HG02885 (cell line): ENCODE measurements around the gene SLC10A7.

Experiments used
- ATAC-seq: cut with Tn5 transposase; IDR thresholded peaks from one replicate; pipeline ENCODE4 v1.9.1; 2021; ENCODE audit warnings: mild to moderate bottlenecking; ENCODE audit not compliant: unreplicated experiment, poor library complexity

Gene SLC10A7

DNA sequence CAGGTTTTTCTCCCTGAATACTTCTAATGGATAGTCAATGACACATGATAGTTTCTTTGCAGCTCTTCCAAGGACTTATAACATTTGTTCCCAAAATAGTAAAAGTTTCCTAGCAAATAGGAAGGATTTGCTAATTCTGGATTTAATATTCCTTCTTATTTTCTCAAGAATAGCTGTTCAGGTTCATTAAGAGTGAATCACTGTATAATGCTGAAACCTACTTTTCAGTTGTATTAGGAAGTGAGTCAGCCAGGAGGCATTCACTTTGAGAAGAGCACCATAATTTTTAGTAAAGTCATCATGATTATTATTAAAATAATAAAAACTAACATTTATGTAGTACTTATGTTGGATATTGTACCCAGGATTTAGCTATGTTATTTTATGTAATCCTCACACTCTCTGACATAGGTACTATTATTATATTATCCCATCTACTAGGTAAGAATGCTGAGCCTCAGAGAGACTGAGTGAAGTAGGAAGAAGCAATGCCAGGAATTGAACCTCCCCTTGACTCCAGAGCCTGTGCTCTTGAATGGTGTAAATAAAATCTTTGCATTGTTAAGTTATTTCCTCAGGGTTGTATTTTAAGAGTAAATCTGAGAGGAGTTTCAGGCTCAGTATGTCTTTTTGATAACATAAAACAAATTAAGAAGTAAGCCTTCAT is 192.6 kb downstream of the SLC10A7 start:
- ATAC-seq = no peak

GRCh38 chr4:146327859-146328650 is 193.7 kb downstream of the SLC10A7 start:
- no peak for ATAC-seq

DNA sequence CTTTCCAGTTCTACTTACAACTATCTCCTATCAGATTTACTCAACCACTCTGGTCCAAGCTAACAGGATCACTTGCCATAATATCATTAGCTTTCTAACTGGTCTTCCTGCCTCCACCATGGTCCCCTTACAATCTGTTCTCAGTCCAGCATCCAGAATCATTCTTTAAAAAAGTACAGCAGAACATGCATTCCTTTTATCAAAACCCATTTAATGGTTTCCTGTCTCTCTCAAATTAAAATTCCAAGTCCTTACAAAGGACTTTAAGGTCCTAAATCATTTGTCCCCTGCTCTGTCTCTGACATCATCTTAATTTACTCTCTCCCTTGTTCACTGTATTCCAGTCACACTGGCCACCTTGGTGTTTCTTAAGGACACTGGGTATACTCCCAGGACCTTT is 202.8 kb downstream of the SLC10A7 start:
- no peak for ATAC-seq

GRCh38 chr4:146317783-146318182 is 204.0 kb downstream of the SLC10A7 start:
- ATAC-seq = no peak

- no peak for ATAC-seq
Observed at GRCh38 chr4:146315184-146315583, 206.6 kb downstream of the SLC10A7 start.

- no peak for ATAC-seq
Observed at GRCh38 chr4:146311238-146311970, 210.3 kb downstream of the SLC10A7 start.

- ATAC-seq = peak; percentile 88
Observed at GRCh38 chr4:146310319-146311021, 211.3 kb downstream of the SLC10A7 start.

- ATAC-seq = no peak
Observed at GRCh38 chr4:146308951-146309350, 212.8 kb downstream of the SLC10A7 start.

GRCh38 chr4:146302822-146303221 is 218.9 kb downstream of the SLC10A7 start:
- ATAC-seq = no peak

DNA sequence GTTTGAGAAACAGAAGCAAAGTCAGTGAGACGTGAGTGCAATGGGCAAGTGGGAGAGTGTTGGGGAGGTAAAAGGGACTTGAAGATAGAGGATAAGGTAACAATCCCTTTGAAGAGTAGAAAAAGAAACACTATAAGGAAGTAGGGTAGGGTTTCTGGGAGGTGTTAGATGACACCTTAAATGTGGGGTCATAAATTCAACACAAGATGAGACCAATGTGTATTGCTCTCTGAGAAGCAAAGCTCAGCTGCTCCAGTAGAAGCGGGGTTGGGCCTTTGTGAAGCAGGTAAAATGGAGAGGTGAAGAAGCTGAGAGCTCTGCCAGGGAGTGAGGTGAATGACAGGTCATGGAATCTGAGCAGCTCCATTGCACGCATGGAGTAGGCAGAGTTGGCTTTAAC is 222.1 kb downstream of the SLC10A7 start:
- ATAC-seq = no peak

DNA sequence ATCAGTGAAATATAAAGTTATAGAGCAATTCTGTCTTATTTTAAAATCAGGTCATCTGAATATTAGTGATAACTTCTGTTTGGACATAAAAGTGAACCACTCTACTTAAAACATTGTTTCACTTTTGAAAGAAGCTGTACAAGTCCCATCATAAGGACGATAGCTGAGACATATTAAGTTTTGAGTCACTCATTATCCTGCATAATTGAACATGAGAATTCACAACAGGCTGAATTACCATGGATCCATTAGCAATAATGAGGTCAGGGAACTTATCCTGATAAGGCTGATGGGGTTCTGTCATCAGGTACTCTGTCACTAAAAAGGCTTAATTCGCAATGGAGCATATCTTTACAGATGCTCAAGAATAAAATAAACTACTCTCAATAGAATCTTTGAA is 227.0 kb downstream of the SLC10A7 start:
- no peak for ATAC-seq

DNA sequence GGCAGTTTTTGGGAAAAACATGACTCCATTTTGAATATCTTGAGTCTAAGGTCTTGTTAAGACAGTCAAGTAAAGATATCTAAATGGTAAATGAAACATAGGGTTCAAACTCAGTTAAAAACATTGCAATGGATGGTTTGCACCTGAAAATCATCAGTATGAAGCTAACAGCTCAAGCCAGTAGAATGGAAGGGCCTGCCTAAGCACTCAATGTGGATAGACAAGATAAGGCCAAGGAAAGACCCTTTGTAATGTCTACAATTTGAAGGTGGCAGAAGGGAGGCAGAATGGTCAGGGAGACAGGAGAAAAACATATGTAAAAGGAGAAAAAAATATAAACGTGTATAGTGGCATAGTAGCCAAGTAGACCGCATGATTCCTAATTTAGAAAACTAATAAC is 229.2 kb downstream of the SLC10A7 start:
- no peak for ATAC-seq

GRCh38 chr4:146291313-146291712 is 230.4 kb downstream of the SLC10A7 start:
- no peak for ATAC-seq

DNA sequence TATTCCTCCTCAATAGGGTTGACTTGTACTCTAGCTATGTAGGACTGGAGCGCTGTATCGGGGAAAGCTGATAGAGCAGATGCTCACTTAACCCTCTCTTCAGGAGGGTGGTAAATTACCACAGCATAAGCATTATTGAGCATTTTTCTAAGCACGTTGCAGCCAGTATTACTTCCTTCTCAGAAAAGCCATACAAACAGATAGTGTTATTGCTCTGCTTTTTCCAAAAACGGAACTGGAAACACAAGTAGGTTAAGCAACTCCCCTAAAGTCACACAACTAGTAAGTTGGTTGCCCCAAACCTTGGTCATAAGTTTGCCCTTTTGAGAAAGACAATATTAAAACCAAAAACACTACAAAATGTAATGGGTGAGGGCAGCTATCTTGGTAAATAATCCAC is 233.5 kb downstream of the SLC10A7 start:
- no peak for ATAC-seq

- ATAC-seq = no peak
Observed at GRCh38 chr4:146285037-146285436, 236.7 kb downstream of the SLC10A7 start.

DNA sequence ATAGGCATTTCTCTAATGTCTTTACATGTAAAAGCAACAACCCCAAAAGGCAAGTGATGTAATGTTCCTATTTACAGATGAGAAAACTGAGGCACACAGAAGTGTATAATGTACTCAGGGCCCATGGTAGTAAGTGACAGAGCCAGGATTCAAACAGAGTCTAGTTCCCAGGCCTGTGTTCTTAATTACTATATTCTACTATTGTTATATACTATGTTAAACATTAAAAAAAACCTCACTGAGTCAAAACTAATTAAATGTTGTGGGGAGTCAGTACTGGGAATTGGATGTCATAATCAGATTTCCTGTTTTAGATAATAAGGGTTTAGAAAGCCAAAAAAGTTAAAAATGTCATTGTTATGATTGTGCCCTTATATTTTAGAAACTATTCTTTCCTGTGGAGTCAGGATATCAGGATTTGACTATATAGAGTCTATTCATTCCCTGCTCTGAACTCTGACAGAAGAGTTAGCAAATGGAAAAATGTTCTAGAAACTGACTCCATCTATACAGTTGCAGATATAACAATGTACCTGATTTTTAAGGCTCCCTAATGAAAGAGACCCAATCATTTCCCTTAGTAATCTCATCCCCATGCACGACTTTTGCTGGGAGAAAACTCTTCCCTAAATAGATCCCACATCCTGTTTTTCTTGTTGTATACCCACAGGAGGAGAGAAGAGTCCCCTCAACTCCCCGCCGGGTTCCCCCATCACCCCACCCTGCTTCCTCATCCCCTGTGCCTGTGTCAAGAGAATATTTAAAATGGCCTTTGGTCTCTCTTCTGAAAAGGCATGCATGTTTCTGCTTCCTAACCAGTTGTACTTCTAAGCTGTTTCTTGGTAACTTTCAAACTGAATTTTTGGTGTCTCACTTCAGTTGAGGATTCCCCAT is 237.7 kb downstream of the SLC10A7 start:
- no peak for ATAC-seq

- no peak for ATAC-seq
Observed at GRCh38 chr4:146282657-146283056, 239.1 kb downstream of the SLC10A7 start.

- ATAC-seq = no peak
Observed at GRCh38 chr4:146278986-146279385, 242.8 kb downstream of the SLC10A7 start.

DNA sequence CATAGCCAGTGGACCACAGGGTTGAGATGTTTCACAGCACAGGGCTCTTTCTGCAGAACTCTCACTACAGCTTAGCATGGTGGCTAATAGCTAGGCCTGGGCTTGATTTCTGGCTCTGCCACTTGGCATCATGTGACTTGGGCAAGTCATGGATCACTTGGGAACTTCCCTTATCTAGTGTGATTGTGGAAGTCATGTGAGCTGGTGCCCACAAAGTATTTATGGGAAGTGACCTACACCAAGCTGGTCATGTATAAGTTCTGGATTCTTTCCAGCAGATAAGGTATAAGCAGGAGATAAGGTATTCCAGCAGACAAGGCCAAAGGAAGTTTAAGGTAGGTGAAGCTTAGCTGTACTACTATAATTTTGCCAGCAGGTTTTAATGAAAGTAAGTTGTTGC is 246.4 kb downstream of the SLC10A7 start:
- no peak for ATAC-seq

GRCh38 chr4:146274774-146275173 is 247.0 kb downstream of the SLC10A7 start:
- no peak for ATAC-seq
